HG03066 (cell line): ENCODE data around the gene KIAA0753.
"Not testable (repeated sequence)": the region's sequence is repeated elsewhere in the genome, so short reads cannot be mapped to it uniquely, and the experiment has no call there.

Experiments used
- ATAC-seq: cut with Tn5 transposase; IDR thresholded peaks from one replicate; pipeline ENCODE4 v1.9.1; 2021; ENCODE audit warnings: low read depth; ENCODE audit not compliant: unreplicated experiment

Gene KIAA0753

GRCh38 chr17:6573982-6574686 lies 66.4 kb downstream of the KIAA0753 start:
- no peak for ATAC-seq

GRCh38 chr17:6573495-6573894 lies 67.0 kb downstream of the KIAA0753 start:
- not testable (repeated sequence) for ATAC-seq

GRCh38 chr17:6572972-6573370 lies 67.5 kb downstream of the KIAA0753 start:
- ATAC-seq = no peak

- no peak for ATAC-seq
Measured at GRCh38 chr17:6571452-6571781, 69.1 kb downstream of the KIAA0753 start.

- no peak for ATAC-seq
Measured at GRCh38 chr17:6570731-6571451, 69.6 kb downstream of the KIAA0753 start.

DNA sequence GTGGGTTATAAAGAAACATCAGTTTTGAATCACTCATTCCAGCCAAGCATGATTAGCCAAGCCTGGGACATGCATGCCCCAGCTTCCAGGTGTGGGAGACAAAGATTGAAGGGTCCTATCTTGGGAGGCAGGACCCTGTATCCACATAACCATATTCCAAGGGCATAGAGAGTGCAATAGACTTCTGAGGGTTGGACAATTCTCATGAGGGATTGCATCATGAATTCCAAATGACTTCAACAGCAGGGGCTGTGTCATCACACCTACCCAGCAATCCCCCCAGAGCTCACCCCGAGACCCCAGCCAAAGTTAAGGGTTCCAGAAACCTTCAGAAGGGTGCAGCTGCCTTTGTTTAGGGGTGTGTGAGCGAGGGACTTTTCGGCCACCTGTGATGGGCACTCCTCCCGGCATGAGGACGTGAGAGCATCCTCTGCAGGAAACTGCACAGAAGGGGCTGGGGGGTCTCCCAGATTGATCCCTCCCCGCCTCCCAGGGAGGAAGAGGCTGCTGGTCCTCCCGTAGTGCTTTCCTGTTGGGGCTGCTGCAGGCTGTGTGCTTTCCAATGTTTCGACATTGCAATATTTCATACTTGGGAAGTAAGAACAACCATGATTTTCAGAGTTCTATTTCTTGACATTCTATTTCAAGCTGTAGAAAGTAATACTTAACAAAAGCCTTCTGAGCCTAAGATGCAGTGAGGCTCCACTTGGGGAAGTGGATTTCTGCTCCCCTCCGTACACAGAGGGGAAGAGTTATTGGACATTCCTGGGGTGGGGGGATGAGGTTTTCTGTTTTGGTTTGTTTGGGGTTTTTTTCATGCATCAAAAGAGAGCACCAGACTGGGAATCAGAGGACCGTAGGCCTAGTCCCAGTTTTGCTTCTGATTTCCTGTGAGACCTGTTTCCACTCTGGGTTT lies 70.9 kb downstream of the KIAA0753 start:
- no peak for ATAC-seq

GRCh38 chr17:6568184-6568758 lies 72.2 kb downstream of the KIAA0753 start:
- ATAC-seq = no peak

DNA sequence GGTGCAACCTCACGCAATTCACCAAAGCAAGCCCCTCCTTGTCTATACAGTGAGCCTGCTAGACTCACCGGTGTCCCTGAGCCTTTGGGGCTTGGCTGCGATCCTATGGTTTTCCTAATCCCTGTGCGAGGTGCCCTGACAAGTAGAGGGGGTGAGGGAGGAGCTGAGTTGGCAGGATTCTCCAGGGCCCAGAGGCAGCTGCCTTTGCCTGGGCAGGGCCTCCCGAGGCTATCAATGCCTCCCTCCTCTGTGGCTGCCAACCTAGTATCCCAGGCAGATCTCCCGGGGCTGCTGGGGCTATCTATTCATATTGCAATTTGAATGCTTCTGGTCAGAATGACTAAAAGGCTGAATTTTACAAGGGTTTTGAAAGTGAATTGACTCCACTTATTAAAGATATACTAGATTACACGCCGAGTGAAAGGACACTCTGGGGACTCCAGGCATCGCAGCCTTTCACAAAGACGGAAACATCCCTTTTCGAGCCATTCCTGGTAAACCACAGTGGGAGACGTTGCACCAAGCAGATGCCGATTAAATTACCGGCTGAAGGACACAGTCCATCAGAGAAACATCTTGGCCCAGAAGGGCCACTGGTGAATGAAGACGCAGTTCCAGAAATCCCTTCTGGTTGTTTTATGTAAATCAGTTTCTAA lies 72.9 kb downstream of the KIAA0753 start:
- no peak for ATAC-seq

- ATAC-seq = no peak
Measured at GRCh38 chr17:6561446-6561845, 79.1 kb downstream of the KIAA0753 start.

DNA sequence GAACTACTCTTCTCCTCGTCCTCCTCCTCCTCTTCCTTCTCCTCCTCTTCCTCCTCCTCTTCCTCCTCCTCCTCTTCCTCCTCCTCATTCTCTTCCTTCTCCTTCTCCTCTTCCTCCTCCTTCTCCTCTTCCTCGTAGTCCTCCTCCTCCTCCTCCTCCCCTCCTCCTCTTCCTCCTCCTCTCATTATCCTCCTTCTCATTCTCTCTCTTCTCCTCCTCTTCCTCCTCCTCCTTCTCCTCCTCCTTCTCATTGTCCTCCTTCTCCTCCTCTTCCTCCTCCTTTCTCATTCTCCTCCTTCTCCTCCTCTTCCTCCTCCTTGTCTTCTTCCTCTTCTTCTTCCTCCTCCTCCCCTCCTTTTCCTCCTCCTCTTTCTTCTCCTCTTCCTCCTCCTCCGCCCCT lies 80.0 kb downstream of the KIAA0753 start:
- ATAC-seq = no peak

GRCh38 chr17:6559753-6560215 lies 80.7 kb downstream of the KIAA0753 start:
- ATAC-seq = no peak

- no peak for ATAC-seq
Measured at GRCh38 chr17:6558932-6559752, 81.4 kb downstream of the KIAA0753 start.

DNA sequence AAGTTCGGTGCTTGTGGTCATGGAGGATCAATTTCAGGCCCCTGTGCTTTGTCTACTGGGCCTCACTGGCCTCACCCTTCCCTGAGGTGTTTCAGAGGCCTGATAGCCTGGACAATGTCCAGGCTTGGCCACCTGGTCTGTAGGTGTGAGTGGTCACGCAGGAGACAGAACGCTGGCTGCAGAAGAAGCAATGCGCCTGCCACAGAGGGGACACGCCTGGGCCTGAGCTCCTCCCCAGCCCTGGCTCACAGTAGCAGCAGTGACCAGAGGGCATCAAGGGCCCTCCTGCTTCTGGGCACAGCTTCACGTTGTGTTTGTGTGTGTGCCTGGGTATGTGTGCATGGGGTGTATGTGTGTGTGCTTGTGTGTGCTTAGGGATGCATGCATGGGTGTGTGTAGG lies 82.2 kb downstream of the KIAA0753 start:
- no peak for ATAC-seq

- no peak for ATAC-seq
Measured at GRCh38 chr17:6557040-6557438, 83.5 kb downstream of the KIAA0753 start.

DNA sequence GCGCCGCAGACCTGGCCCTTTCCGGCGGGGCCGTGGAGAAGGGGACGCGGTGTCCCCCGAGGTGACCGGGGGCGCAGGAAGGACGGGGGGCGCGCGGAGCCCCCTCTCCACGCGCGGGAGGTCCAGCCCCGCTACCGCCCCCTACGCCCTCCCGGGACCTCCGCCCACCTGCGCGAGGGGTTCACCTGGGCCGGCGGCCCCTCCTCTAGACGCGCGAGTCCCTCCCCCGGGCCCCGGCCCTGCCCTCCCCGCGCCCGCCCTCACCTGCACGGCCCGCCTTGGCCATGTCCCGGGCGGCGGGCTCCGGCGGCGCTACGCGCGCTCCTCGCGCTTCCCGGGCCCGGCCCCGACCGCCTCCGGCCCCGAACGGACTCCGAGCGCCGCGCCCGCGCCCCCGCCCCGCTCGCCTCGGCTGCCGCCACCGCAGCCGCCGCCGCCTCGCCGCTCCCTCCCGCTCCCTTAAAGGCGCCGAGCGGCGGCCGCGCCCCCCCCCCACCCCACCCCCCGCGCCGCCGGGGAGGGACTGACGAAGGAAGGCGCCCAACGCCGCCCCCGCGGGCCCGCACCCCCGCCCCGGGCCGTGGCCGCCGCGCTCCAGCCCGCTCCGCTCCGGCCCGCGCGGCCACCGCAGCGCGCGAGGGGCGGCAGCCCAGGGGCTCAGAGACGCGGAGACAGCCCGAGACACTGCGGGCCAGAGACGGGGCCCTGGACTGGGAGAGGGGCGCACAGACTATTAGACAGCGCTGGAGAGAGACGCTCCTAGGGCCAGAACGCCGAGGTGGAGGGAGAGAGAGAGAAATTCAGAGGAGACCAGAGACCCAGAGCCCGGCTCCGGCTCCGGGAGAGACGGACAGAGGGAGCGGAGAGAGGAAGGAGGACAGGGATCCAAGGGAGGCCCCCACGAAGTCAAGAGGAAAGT lies 84.1 kb downstream of the KIAA0753 start, which contains the start of gene PITPNM3:
TSS of gene PITPNM3 (minus strand) at position 435 of the 919 bp plus-strand sequence. CDS start at position 286, 149 bp downstream.
- ATAC-seq = no peak

DNA sequence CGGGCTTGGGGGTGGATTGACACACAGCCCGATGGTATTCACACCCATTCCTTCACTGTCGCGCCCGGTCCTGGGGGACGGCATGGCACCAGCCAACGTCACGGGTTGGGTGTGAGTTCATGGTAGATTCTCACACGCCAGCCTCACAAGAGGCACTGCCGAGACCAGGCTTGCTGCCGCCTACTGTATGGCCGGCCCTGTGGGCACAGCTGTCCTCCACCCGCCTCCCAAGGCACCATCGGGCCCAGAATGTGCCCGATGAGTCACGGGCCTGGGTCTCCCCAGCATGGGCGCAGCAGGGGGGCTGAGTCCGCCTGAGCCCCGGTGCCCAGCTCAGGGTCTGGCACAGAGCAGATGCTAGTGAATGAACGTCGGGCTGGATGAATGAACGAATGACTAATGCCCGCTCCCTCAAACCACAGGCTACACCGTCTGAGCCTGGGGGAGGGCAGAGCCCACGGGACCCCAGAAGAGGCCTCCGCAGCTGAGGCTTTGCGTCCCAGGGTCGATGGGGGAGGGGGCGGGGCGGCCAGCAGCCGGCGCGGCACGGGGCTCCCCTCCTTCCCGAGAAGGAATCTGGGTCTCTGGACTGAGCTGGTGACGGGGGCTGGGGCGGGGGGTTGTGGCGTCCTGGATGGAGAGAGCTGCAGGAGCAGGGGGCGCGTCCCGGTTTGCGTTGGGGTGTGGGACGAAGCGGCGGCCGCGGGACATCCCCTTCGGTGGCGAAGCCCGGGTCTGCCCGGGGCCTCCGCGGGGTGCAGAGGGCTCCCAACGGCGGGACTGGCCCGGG lies 85.0 kb downstream of the KIAA0753 start:
- ATAC-seq = no peak

GRCh38 chr17:6554871-6555330 lies 85.6 kb downstream of the KIAA0753 start:
- no peak for ATAC-seq
